ENCODE measurements around the gene OPTC. TPM values are rescaled to one million over a fixed set of nuclear protein-coding genes. Genes with fewer than 3 reads are reported as not detected.

The OPTC gene
- total and polyA plus RNA-seq, 12 donors: 0.07 TPM; not detected in 11

DNA sequence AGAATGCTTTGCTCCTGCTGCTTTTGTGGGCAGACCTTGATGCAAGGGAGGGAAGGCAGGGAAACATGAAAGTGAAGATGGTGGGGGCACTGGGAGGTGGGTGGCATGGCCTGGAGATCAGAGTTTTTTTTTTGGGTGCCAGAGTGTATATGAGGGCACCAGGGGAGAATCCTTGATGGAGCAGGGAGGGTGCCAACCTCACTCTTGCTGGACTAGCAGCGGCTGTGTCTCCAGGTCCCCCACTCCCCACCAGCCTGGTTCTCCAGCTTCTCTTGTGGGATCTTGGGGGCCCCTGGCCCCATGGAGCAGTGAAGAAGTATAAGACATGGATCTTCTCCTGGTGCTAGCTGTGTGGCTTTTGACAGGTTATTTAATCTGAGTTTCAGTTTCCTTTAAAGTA is 31.8 kb upstream of the OPTC start:
- H3K4me1 ChIP-seq (replicated peaks in 1 of 2): peaks cover 4 to 15% of the 10 kb centered on the region in 2 donors
- no peak overlapping the region for H3K27ac ChIP-seq
- no peak for DNase-seq
- intact Hi-C loops (cut with DNase I): no loop called here
- WGBS, 4 donors: 82 to 100% (median 100%) methylated on average over 1 of the region's 1 CpG
- H3K4me3 ChIP-seq: no peak overlapping the region
- TF ChIP-seq, protein P1, sequence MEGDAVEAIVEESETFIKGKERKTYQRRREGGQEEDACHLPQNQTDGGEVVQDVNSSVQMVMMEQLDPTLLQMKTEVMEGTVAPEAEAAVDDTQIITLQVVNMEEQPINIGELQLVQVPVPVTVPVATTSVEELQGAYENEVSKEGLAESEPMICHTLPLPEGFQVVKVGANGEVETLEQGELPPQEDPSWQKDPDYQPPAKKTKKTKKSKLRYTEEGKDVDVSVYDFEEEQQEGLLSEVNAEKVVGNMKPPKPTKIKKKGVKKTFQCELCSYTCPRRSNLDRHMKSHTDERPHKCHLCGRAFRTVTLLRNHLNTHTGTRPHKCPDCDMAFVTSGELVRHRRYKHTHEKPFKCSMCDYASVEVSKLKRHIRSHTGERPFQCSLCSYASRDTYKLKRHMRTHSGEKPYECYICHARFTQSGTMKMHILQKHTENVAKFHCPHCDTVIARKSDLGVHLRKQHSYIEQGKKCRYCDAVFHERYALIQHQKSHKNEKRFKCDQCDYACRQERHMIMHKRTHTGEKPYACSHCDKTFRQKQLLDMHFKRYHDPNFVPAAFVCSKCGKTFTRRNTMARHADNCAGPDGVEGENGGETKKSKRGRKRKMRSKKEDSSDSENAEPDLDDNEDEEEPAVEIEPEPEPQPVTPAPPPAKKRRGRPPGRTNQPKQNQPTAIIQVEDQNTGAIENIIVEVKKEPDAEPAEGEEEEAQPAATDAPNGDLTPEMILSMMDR (IDR thresholded peaks at IDR 0.05): no peak
- no peak for TF ChIP-seq POLR2A (IDR thresholded peaks at IDR 0.05)
- peaks cover 8% of the 10 kb centered on the region for H3K27me3 ChIP-seq
- H3K9me3 ChIP-seq (replicated peaks in 1 of 3): no peaks in the 10 kb centered on the region
- H3K36me3 ChIP-seq (replicated peaks in 1 of 2): no peaks in the 10 kb centered on the region

- TF ChIP-seq POLR2A (IDR thresholded peaks at IDR 0.05): no peak
- TF ChIP-seq, protein P1 (IDR thresholded peaks at IDR 0.05): no peak
- H3K4me3 ChIP-seq: no peak overlapping the region
- intact Hi-C loops (cut with DNase I): no loop called here
- H3K27me3 ChIP-seq: peaks cover 8% of the 10 kb centered on the region
- WGBS, 4 donors: 63 to 78% (median 76%) methylated on average over 6 of the region's 6 CpGs
- H3K9me3 ChIP-seq (replicated peaks in 1 of 3): no peaks in the 10 kb centered on the region
- H3K36me3 ChIP-seq (replicated peaks in 1 of 2): no peaks in the 10 kb centered on the region
- H3K4me1 ChIP-seq (replicated peaks in 1 of 2): peaks cover 4 to 15% of the 10 kb centered on the region in 2 donors
- H3K27ac ChIP-seq: no peak overlapping the region
- peak in 2 of 7 donors; percentile 52 to 54 for DNase-seq
Observed at GRCh38 chr1:203462878-203463277, 31.1 kb upstream of the OPTC start.

DNA sequence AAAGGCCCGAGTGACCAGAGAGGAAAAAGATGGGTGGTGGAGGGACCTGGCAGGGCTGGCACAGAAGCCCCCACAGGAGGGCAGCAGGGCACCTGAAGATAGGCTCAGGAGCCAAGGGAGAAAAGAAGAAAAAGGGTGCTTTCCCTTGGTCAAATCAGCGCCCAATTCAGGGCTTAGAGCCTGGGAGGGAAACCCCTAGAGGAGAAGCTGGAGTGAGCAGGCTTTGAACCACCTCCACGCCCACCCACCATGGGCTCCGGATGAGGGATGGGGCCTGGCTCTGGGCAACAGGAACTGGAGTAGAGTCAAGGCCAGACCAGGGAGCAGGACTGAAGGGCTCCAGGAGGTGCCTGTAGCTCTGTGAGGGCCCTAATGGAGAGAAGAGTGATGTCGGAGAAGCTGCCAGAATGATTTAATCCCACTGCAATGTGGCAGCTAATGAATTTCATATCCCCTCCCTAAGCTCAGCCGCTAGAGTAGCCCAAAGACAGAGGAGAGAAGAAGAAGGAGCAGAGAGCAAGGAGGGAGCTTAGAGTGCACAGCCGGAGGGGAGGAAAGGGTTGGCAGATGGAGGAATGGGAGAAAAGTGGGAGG is 30.4 kb upstream of the OPTC start:
- Histone ChIP-seq H3K4me3 (no peak overlapping the region), H3K27me3 (peaks cover 8% of the 10 kb centered on the region), H3K9me3 (replicated peaks in 1 of 3) (no peaks in the 10 kb centered on the region), H3K27ac (peak overlapping the region in 2 of 5 donors; percentile 29 to 87), H3K36me3 (replicated peaks in 1 of 2) (no peaks in the 10 kb centered on the region), H3K4me1 (replicated peaks in 1 of 2) (peaks cover 4 to 15% of the 10 kb centered on the region in 2 donors)
- WGBS, 4 donors: 54 to 76% (median 64%) methylated on average over 7 of the region's 7 CpGs
- intact Hi-C loops (cut with DNase I): no loop called here
- DNase-seq: no peak
- no peak for TF ChIP-seq POLR2A (IDR thresholded peaks at IDR 0.05)
- TF ChIP-seq, protein P1 (IDR thresholded peaks at IDR 0.05): peak in 1 of 6 experiments; percentile 30

DNA sequence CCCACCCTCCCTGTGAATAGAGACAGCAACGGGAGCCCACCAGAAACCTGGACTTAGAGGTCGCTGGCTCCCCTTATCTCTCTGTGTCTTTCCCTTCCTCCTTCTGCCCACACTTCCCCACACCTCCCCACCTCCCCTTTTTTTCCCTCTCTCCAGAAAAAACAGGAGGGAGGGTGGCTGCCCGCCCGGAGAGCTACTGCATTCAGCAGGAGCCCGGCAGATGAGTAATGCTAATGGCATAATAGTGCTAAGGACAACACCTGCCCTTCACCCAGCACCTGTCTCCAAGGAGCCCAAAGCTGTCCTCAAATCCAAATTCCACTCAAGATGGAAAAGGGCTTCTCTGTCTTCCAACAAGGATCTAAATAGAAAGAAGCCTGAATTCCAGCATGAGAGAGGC is 29.7 kb upstream of the OPTC start:
- intact Hi-C loops (cut with DNase I): no loop called here
- Histone ChIP-seq H3K27me3 (peaks cover 8% of the 10 kb centered on the region), H3K9me3 (replicated peaks in 1 of 3) (no peaks in the 10 kb centered on the region), H3K4me3 (no peak overlapping the region), H3K27ac (peak overlapping the region in 2 of 5 donors; percentile 78 to 87), H3K4me1 (replicated peaks in 1 of 2) (peaks cover 4 to 15% of the 10 kb centered on the region in 2 donors), H3K36me3 (replicated peaks in 1 of 2) (no peaks in the 10 kb centered on the region)
- no peak for DNase-seq
- WGBS, 4 donors: 52 to 60% (median 58%) methylated on average over 5 of the region's 5 CpGs
- no peak for TF ChIP-seq POLR2A (IDR thresholded peaks at IDR 0.05)
- TF ChIP-seq, protein P1 (IDR thresholded peaks at IDR 0.05): no peak
